ENCODE measurements around the gene PDE6H. TPM values are rescaled to one million over a fixed set of nuclear protein-coding genes. Genes with fewer than 3 reads are reported as not detected.

The PDE6H gene
- not detected in 2 replicates for total RNA-seq

- no peak within 1 kb of the TSS for H3K4me3 ChIP-seq (ENCODE audit: low read depth, low read length)
- no peak for TF ChIP-seq CTCF (IDR thresholded peaks at IDR 0.05; ENCODE audit: insufficient read depth, low read depth, low read length)
- no peak for DNase-seq (ENCODE audit: low read depth)
Observed at GRCh38 chr12:14972816-14973215, at the start of gene PDE6H. Gene PDE6H (plus strand): TSS chr12:14973042. CDS start chr12:14978013, 4,971 bp downstream.

GRCh38 chr12:14923944-14924343 lies 48.9 kb upstream of the PDE6H start:
- no peak overlapping the region for H3K4me3 ChIP-seq (ENCODE audit: low read depth, low read length)
- no peak for DNase-seq (ENCODE audit: low read depth)
- TF ChIP-seq CTCF (IDR thresholded peaks at IDR 0.05; ENCODE audit: insufficient read depth, low read depth, low read length) = no peak

GRCh38 chr12:14924541-14924940 lies 48.3 kb upstream of the PDE6H start:
- DNase-seq (ENCODE audit: low read depth) = no peak
- no peak for TF ChIP-seq CTCF (IDR thresholded peaks at IDR 0.05; ENCODE audit: insufficient read depth, low read depth, low read length)
- H3K4me3 ChIP-seq (ENCODE audit: low read depth, low read length) = no peak overlapping the region

GRCh38 chr12:14927267-14927666 lies 45.6 kb upstream of the PDE6H start:
- no peak for TF ChIP-seq CTCF (IDR thresholded peaks at IDR 0.05; ENCODE audit: insufficient read depth, low read depth, low read length)

GRCh38 chr12:14928931-14929330 lies 43.9 kb upstream of the PDE6H start:
- DNase-seq (ENCODE audit: low read depth) = no peak
- TF ChIP-seq CTCF (IDR thresholded peaks at IDR 0.05; ENCODE audit: insufficient read depth, low read depth, low read length) = no peak
- no peak overlapping the region for H3K4me3 ChIP-seq (ENCODE audit: low read depth, low read length)

More at GRCh38 chr12:14927267-14927666, 45.6 kb upstream of the PDE6H start:
- H3K4me3 ChIP-seq (ENCODE audit: low read depth, low read length) = no peak overlapping the region
- DNase-seq (ENCODE audit: low read depth) = no peak

- TF ChIP-seq CTCF (IDR thresholded peaks at IDR 0.05; ENCODE audit: insufficient read depth, low read depth, low read length) = peak; percentile 28
- no peak overlapping the region for H3K4me3 ChIP-seq (ENCODE audit: low read depth, low read length)
- DNase-seq (ENCODE audit: low read depth) = peak; percentile 42
Observed at GRCh38 chr12:14930299-14930698, 42.5 kb upstream of the PDE6H start.

- no peak for TF ChIP-seq CTCF (IDR thresholded peaks at IDR 0.05; ENCODE audit: insufficient read depth, low read depth, low read length)
- H3K4me3 ChIP-seq (ENCODE audit: low read depth, low read length) = no peak overlapping the region
- peak; percentile 69 for DNase-seq (ENCODE audit: low read depth)
Observed at GRCh38 chr12:14931359-14931758, 41.5 kb upstream of the PDE6H start.

Data from fibroblast of villous mesenchyme (primary cell).